Testis (tissue), 2 donors: ENCODE measurements around the gene BARHL1.

Experiments
- CTCF ChIP-seq, 3 experiments: fragments of 450-650 bp in 2 of 3; fragments of 200-600 bp in 1 of 3; sonication (generic) in 1 of 3; IDR thresholded peaks; one replicate each; pipeline ENCODE4 v1.5.1; 2016 to 2019; ENCODE audit warnings: antibody characterized with exemption in 3 of 3, mild to moderate bottlenecking in 2 of 3, moderate library complexity in 1 of 3
- POLR2A ChIP-seq: fragments of 450-650 bp; IDR thresholded peaks from one replicate; pipeline ENCODE4 v1.6.1; 2017; ENCODE audit warnings: antibody characterized with exemption, mild to moderate bottlenecking, moderate library complexity

GRCh38 chr9:132560616-132561202 is 21.7 kb upstream of the BARHL1 start:
- TF ChIP-seq CTCF (IDR thresholded peaks at IDR 0.05) (no peak), POLR2A (no peak)
